Activated CD4-positive, alpha-beta memory T cell treated with anti-CD3 and anti-CD28 coated beads, Interleukin-2, amount 10 ng/mL, durations not matched to agents 7 days and 5 days (primary cell): ENCODE results near the gene SLC6A5. TPM values are rescaled to one million over a fixed set of nuclear protein-coding genes. Genes with fewer than 3 reads are reported as not detected.
"Not testable (repeated sequence)": the region's sequence is repeated elsewhere in the genome, so short reads cannot be mapped to it uniquely, and the experiment has no call there.

Experiments used
- CTCF ChIA-PET: fragments of 350-600 bp; sonication (Branson Sonifier 250); formaldehyde crosslinking; loops from one replicate; lab custom pipeline; 2021; ENCODE audit warnings: antibody characterized with exemption, inconsistent platforms; lab: Charles Lee
- POLR2A ChIA-PET: fragments of 350-600 bp; sonication (Branson Sonifier 250); formaldehyde crosslinking; loops from one replicate; lab custom pipeline; 2021; ENCODE audit warnings: antibody characterized with exemption; lab: Charles Lee
- DNase-seq: peaks from one replicate; pipeline ENCODE4 v3.0.0-alpha.2; 2020
- H3K27ac Mint-ChIP-seq: one replicate; pipeline ENCODE4 v1.8.0; 2021; ENCODE audit warnings: mild to moderate bottlenecking, mixed read lengths
- H3K27me3 Mint-ChIP-seq: one replicate; pipeline ENCODE4 v1.8.0; 2021; ENCODE audit warnings: mixed read lengths
- H3K36me3 Mint-ChIP-seq: one replicate; pipeline ENCODE4 v1.8.0; 2021; ENCODE audit warnings: low read depth, mixed read lengths
- H3K4me1 Mint-ChIP-seq: one replicate; pipeline ENCODE4 v1.8.0; 2021; ENCODE audit warnings: mixed read lengths
- H3K4me3 Mint-ChIP-seq: one replicate; pipeline ENCODE4 v1.8.0; 2021; ENCODE audit warnings: mild to moderate bottlenecking, mixed read lengths
- H3K9me3 Mint-ChIP-seq: one replicate; pipeline ENCODE4 v1.8.0; 2021; ENCODE audit warnings: mixed read lengths
- total RNA-seq, 2 experiments: library from RNA; stranded (reverse); gene quantifications; one replicate each; pipeline ENCODE4 v1.2.3, GENCODE V29; 2021

The SLC6A5 gene
- not detected for total RNA-seq

GRCh38 chr11:20599221-20600019 is at the start of gene SLC6A5:
SLC6A5 (plus strand) TSS chr11:20599608; CDS start chr11:20599673, 65 bp downstream.
- peaks cover 92% of the 10 kb centered on the region for H3K27me3 Mint-ChIP-seq
- no peak within 1 kb of the TSS for H3K4me3 Mint-ChIP-seq
- H3K27ac Mint-ChIP-seq, result no peak within 1 kb of the TSS
- H3K36me3 Mint-ChIP-seq, result peaks cover 2% of the 10 kb centered on the region
- H3K9me3 Mint-ChIP-seq, result no peaks in the 10 kb centered on the region
- H3K4me1 Mint-ChIP-seq, result peaks cover 4% of the 10 kb centered on the region
- DNase-seq, result peak; percentile 44
- ChIA-PET CTCF (interaction anchor here (0.7 to 1.4 kb wide), 3 partner anchors 9 to 467 kb away, joined by 3 read pairs; no protein-coding TSS in a partner anchor), POLR2A (no interaction called here)

GRCh38 chr11:20551096-20551495 is 48.3 kb upstream of the SLC6A5 start:
- DNase-seq, result no peak
- H3K9me3 Mint-ChIP-seq, result peaks cover 1% of the 10 kb centered on the region
- H3K27ac Mint-ChIP-seq, result no peak overlapping the region
- no peaks in the 10 kb centered on the region for H3K4me1 Mint-ChIP-seq
- ChIA-PET POLR2A (no interaction called here), CTCF (no interaction called here)
- no peak overlapping the region for H3K4me3 Mint-ChIP-seq
- H3K27me3 Mint-ChIP-seq, result peaks cover under 1% of the 10 kb centered on the region
- H3K36me3 Mint-ChIP-seq, result no peaks in the 10 kb centered on the region

GRCh38 chr11:20555783-20556182 is 43.6 kb upstream of the SLC6A5 start:
- H3K4me3 Mint-ChIP-seq, result no peak overlapping the region
- CTCF ChIA-PET, result no interaction called here
- POLR2A ChIA-PET, result no interaction called here
- H3K27ac Mint-ChIP-seq, result no peak overlapping the region
- H3K36me3 Mint-ChIP-seq, result no peaks in the 10 kb centered on the region
- no peaks in the 10 kb centered on the region for H3K4me1 Mint-ChIP-seq
- peaks cover 1% of the 10 kb centered on the region for H3K27me3 Mint-ChIP-seq
- DNase-seq, result no peak
- peaks cover 2% of the 10 kb centered on the region for H3K9me3 Mint-ChIP-seq

- H3K27ac Mint-ChIP-seq, H3K4me3 Mint-ChIP-seq, H3K4me1 Mint-ChIP-seq, DNase-seq, H3K9me3 Mint-ChIP-seq, H3K36me3 Mint-ChIP-seq, CTCF ChIA-PET, POLR2A ChIA-PET, H3K27me3 Mint-ChIP-seq: not testable (repeated sequence)
Measured at GRCh38 chr11:20556396-20556795, 43.0 kb upstream of the SLC6A5 start.

- DNase-seq, result no peak
- H3K27me3 Mint-ChIP-seq, result peaks cover 4% of the 10 kb centered on the region
- H3K36me3 Mint-ChIP-seq, result no peaks in the 10 kb centered on the region
- H3K4me3 Mint-ChIP-seq, result no peak overlapping the region
- ChIA-PET CTCF (no interaction called here), POLR2A (no interaction called here)
- peaks cover 2% of the 10 kb centered on the region for H3K9me3 Mint-ChIP-seq
- no peaks in the 10 kb centered on the region for H3K4me1 Mint-ChIP-seq
- H3K27ac Mint-ChIP-seq, result no peak overlapping the region
Measured at GRCh38 chr11:20558741-20559140, 40.7 kb upstream of the SLC6A5 start.

GRCh38 chr11:20559523-20560300 is 39.7 kb upstream of the SLC6A5 start:
- Mint-ChIP-seq H3K27ac (no peak overlapping the region), H3K36me3 (no peaks in the 10 kb centered on the region), H3K27me3 (peaks cover 4% of the 10 kb centered on the region), H3K9me3 (peaks cover 2% of the 10 kb centered on the region), H3K4me1 (no peaks in the 10 kb centered on the region), H3K4me3 (no peak overlapping the region)
- ChIA-PET CTCF (no interaction called here), POLR2A (no interaction called here)
- DNase-seq, result no peak

GRCh38 chr11:20561915-20562314 is 37.5 kb upstream of the SLC6A5 start:
- ChIA-PET POLR2A (no interaction called here), CTCF (no interaction called here)
- no peak overlapping the region for H3K27ac Mint-ChIP-seq
- no peaks in the 10 kb centered on the region for H3K36me3 Mint-ChIP-seq
- H3K27me3 Mint-ChIP-seq, result peaks cover 3% of the 10 kb centered on the region
- no peak overlapping the region for H3K4me3 Mint-ChIP-seq
- no peaks in the 10 kb centered on the region for H3K9me3 Mint-ChIP-seq
- DNase-seq, result no peak
- H3K4me1 Mint-ChIP-seq, result no peaks in the 10 kb centered on the region

- H3K9me3 Mint-ChIP-seq, result no peaks in the 10 kb centered on the region
- no peak for DNase-seq
- H3K36me3 Mint-ChIP-seq, result no peaks in the 10 kb centered on the region
- no peak overlapping the region for H3K27ac Mint-ChIP-seq
- POLR2A ChIA-PET, result interaction anchor here (1.0 kb wide), 1 partner anchor 108 kb away, joined by 3 read pairs; no protein-coding TSS in a partner anchor
- peaks cover 3% of the 10 kb centered on the region for H3K27me3 Mint-ChIP-seq
- no peak overlapping the region for H3K4me3 Mint-ChIP-seq
- H3K4me1 Mint-ChIP-seq, result no peaks in the 10 kb centered on the region
- CTCF ChIA-PET, result interaction anchor here (1.1 kb wide), 1 partner anchor 435 kb away, joined by 4 read pairs; no protein-coding TSS in a partner anchor
Measured at GRCh38 chr11:20563866-20564265, 35.5 kb upstream of the SLC6A5 start.

- Mint-ChIP-seq H3K36me3 (no peaks in the 10 kb centered on the region), H3K4me1 (no peaks in the 10 kb centered on the region), H3K27ac (no peak overlapping the region), H3K9me3 (no peaks in the 10 kb centered on the region), H3K4me3 (no peak overlapping the region), H3K27me3 (peaks cover 3% of the 10 kb centered on the region)
- ChIA-PET CTCF (interaction anchor here (1.1 kb wide), 1 partner anchor 436 kb away, joined by 4 read pairs; no protein-coding TSS in a partner anchor), POLR2A (no interaction called here)
- no peak for DNase-seq
Measured at GRCh38 chr11:20564846-20565635, 34.4 kb upstream of the SLC6A5 start.

- CTCF ChIA-PET, H3K36me3 Mint-ChIP-seq, H3K9me3 Mint-ChIP-seq, H3K4me1 Mint-ChIP-seq, POLR2A ChIA-PET, H3K27ac Mint-ChIP-seq, H3K4me3 Mint-ChIP-seq, H3K27me3 Mint-ChIP-seq, DNase-seq: not testable (repeated sequence)
Measured at GRCh38 chr11:20566115-20566514, 33.3 kb upstream of the SLC6A5 start.

GRCh38 chr11:20566591-20567434 is 32.6 kb upstream of the SLC6A5 start:
- no peaks in the 10 kb centered on the region for H3K4me1 Mint-ChIP-seq
- CTCF ChIA-PET, result no interaction called here
- H3K9me3 Mint-ChIP-seq, result no peaks in the 10 kb centered on the region
- peaks cover 3% of the 10 kb centered on the region for H3K27me3 Mint-ChIP-seq
- POLR2A ChIA-PET, result no interaction called here
- no peak overlapping the region for H3K4me3 Mint-ChIP-seq
- DNase-seq, result no peak
- no peak overlapping the region for H3K27ac Mint-ChIP-seq
- no peaks in the 10 kb centered on the region for H3K36me3 Mint-ChIP-seq

GRCh38 chr11:20579725-20580124 is 19.7 kb upstream of the SLC6A5 start:
- H3K27ac Mint-ChIP-seq, H3K9me3 Mint-ChIP-seq, H3K4me3 Mint-ChIP-seq, POLR2A ChIA-PET, H3K36me3 Mint-ChIP-seq, H3K27me3 Mint-ChIP-seq, H3K4me1 Mint-ChIP-seq, DNase-seq, CTCF ChIA-PET: not testable (repeated sequence)
